Measurements from ENCODE around the gene HECA. TPM values are rescaled to one million over a fixed set of nuclear protein-coding genes. Genes with fewer than 3 reads are reported as not detected.
A peak's percentile ranks its signal among the peaks of the same experiment; 100 is the strongest.
"Not testable (repeated sequence)": the region's sequence is repeated elsewhere in the genome, so short reads cannot be mapped to it uniquely, and the experiment has no call there.

The HECA gene
- total RNA-seq, 1 experiment from 2014 or later: 5.0 TPM

DNA sequence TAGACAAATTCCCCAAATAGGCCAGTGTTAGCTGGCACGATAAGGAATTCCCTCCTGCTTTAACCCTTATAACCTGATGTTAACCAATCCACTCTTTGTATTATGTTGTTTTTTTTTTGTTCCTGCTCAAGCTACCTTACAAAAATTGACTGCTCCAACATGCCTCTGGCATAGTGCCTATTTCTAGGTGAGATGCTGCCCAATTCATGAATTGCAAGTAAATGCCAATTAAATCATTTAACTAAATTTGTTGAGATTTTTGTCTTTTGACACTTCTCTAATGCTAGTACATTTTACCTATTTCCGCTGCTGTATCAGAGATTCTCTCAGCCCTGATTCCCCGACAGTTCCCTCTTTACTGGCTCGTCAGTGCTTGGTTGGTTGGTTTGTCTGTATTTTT, 66.5 kb downstream of the HECA start:
- no peak for DNase-seq (ENCODE audit: extremely low read depth, low read depth)

DNA sequence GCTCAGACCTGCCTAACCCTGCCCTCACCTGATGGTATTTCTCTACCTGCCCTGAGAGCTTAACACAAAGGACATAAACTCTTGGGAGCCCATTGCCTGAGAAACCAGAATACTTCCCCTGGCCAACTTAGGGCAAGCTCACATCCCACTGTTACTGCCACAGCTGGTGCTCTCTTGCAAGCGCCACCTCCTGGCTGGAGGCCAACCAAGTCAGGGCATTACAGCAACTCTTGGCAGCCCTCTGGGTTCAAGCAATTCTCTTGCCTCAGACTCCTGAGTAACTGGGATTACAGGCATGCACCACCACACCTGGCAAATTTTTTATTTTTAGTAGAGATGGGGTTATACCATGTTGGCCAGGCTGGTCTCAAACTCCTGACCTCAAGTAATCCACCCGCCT, 70.1 kb downstream of the HECA start:
- DNase-seq (ENCODE audit: extremely low read depth, low read depth): no peak

DNA sequence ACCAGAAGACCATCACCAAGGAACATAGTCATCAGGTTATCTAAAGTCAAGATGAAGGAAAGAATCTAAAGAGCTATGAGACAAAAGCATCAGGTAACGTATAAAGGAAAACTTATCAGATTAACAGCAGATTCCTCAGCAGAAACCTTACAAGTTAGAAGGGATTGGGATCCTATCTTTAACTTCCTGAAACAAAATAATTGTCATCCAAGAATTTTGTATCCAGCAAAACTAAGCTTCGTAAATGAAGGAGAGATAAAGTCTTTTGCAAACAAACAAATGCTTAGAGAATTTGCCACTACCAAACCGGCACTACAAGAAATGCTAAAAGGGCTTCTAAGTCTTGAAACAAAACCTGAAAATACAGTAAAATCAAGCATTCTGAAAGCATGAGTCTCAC, 71.0 kb downstream of the HECA start:
- no peak for DNase-seq (ENCODE audit: extremely low read depth, low read depth)

DNA sequence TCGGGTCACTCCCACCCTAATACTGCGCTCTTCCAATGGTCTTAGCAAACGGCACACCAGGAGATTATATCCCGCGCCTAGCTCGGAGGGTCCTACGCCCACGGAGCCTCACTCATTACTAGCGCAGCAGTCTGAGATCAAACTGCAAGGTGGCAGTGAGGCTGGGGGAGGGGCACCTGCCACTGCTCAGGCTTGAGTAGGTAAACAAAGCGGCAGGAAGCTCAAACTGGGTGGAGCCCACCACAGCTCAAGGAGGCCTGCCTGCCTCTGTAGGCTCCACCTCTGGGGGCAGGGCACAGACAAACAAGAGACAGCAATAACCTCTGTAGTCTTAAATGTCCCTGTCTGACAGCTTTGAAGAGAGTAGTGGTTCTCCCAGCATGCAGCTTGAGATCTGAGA, 75.9 kb downstream of the HECA start:
- not testable (repeated sequence) for DNase-seq (ENCODE audit: extremely low read depth, low read depth)

DNA sequence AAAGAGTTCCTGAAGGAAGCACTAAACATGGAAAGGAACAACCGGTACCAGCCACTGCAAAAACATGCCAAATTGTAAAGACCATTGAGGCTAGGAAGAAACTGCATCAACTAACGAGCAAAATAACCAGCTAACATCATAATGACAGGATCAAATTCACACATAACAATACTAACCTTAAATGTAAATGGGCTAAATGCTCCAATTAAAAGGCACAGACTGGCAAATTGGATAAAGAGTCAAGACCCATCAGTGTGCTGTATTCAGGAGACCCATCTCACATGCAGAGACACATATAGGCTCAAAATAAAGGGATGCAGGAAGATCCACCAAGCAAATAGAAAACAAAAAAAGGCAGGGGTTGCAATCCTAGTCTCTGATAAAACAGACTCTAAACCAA, 77.6 kb downstream of the HECA start:
- DNase-seq (ENCODE audit: extremely low read depth, low read depth): not testable (repeated sequence)

DNA sequence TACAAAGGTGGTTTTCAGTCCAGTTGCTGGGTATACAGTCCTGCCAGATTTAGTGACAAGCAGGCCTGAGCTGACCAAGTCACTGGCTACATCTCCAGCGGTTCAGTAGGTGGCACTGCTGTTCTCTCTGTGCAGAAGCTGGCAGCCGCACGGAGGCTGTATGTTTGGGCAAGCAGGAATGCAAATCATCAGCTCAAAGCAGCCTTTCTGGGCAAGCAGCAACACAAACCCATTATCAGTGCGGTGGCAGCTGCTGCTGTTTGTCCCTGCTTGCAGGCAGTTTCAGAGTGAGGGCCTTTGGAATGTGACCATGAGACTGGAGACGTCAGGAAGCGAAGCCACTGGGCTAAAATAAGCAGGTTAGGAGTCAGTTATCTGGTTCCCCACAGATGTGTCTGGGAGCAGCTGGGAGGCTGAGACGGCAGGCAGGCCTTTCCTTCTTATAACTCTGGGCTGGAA, 84.4 kb downstream of the HECA start:
- DNase-seq (ENCODE audit: extremely low read depth, low read depth): peak; percentile 58

DNA sequence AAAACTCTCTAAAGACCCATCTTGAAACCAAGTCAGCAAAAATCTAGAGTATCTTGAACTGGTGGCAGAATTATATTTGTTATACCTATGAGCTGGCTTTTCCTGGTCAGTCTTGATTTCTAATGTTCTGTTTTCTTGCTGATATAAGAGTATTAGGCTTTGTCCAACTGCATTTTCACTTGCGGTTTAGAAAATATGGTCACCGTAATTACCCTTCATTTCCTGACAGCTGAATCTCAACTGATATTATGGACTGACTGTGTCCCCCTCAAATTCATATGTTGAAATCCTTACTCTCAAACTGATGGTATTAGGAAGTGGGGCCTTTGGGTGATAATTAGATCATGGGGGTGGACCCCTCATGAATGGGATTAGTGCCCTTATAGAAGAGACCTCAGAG, 84.9 kb downstream of the HECA start:
- no peak for DNase-seq (ENCODE audit: extremely low read depth, low read depth)

DNA sequence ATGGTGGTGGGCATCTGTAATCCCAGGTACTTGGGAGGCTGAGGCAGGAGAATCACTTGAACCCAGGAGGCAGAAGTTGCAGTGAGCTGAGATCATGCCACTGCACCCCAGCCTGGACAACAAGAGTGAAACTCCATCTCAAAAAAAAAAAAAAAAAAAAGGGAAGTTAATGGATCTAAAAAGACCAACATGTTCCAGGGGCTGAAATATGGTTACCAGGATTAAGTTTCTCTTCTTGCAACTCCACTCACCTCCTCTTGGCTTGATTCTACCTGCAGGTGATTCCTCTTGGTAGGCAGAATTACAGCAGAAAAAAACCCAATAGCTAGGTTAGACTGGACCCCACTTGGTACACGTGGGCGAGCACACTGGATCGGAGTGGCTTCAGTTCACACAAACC, 93.5 kb downstream of the HECA start:
- DNase-seq (ENCODE audit: extremely low read depth, low read depth): not testable (repeated sequence)

Other genes with a start within 250 kb of the HECA start
- gene REPS1, start 146.8 kb upstream of the HECA start, total RNA-seq (2014; rRNA removed; shearing (Covaris generic)): 59.5 and 61.2 TPM in 2 replicates
- 21.9 and 27.1 TPM in 2 replicates for gene ABRACL, start 106.3 kb upstream of the HECA start, total RNA-seq (2014; rRNA removed; shearing (Covaris generic))
- gene TXLNB, start 156.9 kb downstream of the HECA start, total RNA-seq (2014; rRNA removed; shearing (Covaris generic)): not detected in 2 replicates
- gene CITED2, start 239.6 kb downstream of the HECA start, total RNA-seq (2014; rRNA removed; shearing (Covaris generic)): 41.1 and 51.5 TPM in 2 replicates